HG03378 (cell line): Measurements from ENCODE around the gene MYBPHL.
A peak's percentile ranks its signal among the peaks of the same experiment; 100 is the strongest.
"Not testable (repeated sequence)": the region's sequence is repeated elsewhere in the genome, so short reads cannot be mapped to it uniquely, and the experiment has no call there.

Experiments
- ATAC-seq: cut with Tn5 transposase; IDR thresholded peaks from one replicate; pipeline ENCODE4 v1.9.1; 2021; ENCODE audit warnings: mild to moderate bottlenecking, moderate library complexity; ENCODE audit not compliant: unreplicated experiment

MYBPHL gene

GRCh38 chr1:109307274-109308021 lies 637 bp upstream of the MYBPHL start:
- no peak for ATAC-seq

DNA sequence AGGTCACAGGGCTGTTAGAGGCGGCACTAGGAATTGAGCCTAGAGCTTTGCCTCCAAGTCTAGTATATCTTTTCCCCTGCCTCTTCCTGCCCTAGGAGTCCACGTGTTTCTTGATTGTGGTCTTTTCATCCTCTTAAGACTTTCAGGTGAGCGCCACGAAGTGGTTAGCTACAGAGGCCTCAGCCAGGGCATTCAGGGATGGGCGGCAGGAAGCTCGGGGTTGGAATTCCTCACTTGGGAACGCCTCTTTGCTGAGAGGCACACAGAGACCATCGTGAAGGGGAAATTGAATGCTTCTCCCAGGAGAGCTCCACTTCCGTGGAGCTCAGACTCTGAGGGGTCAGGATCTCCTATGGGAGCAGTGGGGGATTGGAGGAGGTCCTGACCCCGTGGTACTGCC lies 820 bp downstream of the MYBPHL start:
- ATAC-seq, result not testable (repeated sequence)

- no peak for ATAC-seq
Observed at GRCh38 chr1:109304226-109304920, 2.4 kb downstream of the MYBPHL start.

- ATAC-seq, result no peak
Observed at GRCh38 chr1:109301874-109302273, 4.9 kb downstream of the MYBPHL start.

GRCh38 chr1:109300650-109301151 lies 6.1 kb downstream of the MYBPHL start:
- ATAC-seq, result no peak

DNA sequence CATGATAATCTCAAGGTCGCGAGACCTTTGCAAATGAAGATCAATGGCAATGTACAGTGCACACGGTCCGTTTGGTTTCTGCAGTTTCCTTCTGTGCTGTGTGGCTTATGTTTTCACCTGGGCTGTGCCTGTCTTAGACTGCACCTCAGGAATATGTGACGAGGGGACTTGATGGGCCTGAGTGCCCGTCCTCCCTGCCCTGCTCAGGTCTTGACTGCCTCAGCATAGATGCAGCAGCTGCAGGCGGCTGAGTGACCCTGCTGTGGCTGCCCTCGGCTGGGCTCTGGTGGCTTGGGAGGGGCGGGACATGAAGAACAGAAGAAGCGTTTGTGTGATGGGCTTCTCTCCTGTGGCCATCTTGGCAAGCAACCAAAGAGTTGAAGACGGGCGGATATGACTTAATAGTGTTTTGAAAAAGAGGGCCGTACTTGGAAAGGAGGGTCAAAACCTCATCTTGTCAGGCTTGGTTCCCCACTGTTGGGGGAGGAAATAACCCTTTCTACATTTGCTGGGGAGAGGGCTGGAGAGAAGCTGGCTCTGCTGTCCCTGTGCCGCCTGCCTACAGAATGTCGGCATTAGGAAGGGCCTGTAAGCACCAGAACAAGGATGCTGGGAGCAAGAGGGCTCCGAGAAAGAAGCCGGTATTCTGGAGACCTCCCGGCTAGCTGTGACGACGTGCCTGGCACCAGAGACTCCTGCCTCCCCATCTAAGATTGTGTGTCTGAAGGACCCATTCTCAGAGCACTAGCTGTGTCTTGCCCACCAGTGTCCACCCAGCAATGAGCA lies 7.1 kb downstream of the MYBPHL start:
- ATAC-seq, result no peak

DNA sequence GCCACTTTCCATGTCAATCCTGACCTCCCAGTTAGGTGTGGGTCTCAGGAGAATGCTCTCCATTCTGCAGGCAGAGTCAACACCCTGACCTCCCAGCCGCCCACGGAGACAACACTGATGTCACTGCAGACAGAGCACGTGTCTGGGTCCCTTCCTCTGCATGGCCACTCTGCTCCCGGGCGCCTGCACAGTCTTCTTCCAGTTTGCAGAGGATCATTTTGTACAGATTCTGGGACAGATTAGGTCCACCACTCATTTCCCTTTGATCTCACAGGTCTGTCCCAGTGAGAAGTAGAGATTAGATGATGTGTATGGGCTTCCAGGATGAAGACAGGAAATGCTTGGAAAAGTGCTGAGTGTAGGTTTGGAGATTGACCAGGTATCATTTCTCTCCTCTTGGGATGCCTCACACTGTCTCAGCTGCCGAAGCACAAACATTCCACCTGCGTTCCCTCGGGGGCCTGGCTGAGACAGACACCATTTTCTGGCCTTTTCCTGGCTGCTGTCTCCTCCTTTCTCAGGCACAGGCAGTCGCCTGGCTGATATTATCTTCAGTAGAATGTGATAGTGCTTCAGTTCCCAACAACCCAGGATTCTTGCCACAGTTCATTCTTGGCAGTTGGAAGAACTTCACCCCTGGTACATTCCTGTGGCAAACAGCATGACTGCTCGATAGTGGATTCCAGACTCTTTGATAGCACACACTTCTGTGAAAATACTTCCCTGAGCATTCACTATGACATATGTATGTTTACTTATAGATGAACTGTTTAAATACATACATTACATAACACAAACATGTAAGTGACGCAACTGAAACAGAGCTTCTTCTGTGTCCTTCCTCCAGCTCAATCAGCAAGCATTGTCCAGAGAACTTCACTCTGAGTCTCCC lies 7.9 kb downstream of the MYBPHL start:
- no peak for ATAC-seq

- no peak for ATAC-seq
Observed at GRCh38 chr1:109296782-109297181, 10.0 kb downstream of the MYBPHL start.

- no peak for ATAC-seq
Observed at GRCh38 chr1:109295712-109296415, 10.9 kb downstream of the MYBPHL start.

DNA sequence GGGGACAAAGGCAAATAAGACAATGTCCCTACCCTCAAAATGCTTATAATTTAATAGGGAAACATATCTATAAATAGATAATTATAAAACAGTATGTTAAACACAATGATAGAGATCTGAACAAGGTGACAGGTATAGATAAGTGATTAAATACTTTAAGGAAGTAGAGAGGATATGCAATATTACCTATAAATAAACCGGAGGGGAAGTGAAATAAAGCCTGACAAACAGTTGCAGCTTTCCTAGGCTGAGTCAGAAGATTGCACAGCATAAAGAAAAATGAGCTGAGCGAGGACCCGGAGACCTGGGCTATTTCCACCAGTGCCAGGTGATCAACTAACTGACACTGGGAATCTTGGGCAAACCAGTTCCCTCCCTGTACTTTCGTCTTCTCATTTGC lies 12.3 kb downstream of the MYBPHL start:
- no peak for ATAC-seq

GRCh38 chr1:109293026-109293425 lies 13.8 kb downstream of the MYBPHL start:
- no peak for ATAC-seq

GRCh38 chr1:109292364-109292763 lies 14.4 kb downstream of the MYBPHL start:
- ATAC-seq, result no peak

- ATAC-seq, result no peak
Observed at GRCh38 chr1:109290998-109291397, 15.8 kb downstream of the MYBPHL start.

DNA sequence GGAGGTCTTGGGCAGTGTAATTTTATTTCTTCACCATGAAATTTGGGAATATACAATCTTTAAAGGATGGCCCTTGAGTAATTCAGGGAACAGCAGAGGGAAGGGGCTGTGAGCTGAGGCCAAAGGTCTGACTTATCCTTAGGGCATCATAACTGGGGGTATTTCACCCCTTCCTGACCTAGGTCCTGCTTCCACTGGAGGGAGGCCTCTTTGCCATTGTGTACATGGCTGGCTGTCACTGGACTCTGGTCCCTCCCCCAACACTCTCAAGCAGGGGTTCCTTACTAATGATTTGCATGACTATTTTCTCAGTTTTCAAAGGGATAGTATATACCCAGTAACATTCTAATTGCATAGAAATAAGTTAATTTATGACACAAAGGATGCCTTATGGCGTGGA lies 16.7 kb downstream of the MYBPHL start:
- ATAC-seq, result no peak

- ATAC-seq, result not testable (repeated sequence)
Observed at GRCh38 chr1:109286762-109287161, 20.0 kb downstream of the MYBPHL start.

DNA sequence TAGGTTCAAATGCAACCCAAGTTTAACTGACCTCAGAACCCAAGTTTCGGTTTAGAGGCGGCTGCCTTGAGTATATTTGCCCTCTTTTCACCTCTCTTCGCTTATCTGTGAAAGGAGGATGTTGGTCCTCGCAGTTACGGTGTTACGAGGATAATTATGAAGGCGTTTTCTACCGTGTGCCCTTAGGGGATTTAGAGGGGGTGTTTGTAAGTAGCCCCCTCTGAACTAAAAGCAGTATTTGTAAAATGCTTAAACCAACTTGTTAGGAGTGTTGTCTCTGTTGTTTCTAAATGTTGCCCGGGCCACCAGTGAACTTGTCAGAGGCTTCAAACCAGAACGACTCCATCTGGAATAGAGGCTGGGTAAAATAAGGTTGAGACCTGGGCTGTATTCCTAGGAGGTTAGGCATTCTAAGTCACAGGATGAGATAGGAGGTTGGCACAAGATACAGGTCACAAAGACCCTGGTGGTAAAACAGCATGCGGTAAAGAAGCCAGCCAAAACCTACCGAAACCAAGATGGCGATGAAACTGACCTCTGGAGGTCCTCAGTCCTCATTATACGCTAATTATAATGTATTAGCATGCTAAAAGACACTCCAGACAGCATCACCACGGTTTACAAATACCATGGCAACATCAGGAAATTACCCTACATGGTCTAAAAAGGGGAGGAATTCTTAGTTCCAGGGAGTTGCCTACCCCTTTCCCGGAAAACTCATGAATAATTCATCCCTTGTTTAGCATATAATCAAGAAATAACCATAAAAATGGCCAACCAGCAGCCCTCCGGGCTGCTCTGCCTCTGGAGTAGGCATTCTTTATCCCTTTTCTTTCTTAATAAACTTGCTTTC lies 22.8 kb downstream of the MYBPHL start:
- no peak for ATAC-seq

DNA sequence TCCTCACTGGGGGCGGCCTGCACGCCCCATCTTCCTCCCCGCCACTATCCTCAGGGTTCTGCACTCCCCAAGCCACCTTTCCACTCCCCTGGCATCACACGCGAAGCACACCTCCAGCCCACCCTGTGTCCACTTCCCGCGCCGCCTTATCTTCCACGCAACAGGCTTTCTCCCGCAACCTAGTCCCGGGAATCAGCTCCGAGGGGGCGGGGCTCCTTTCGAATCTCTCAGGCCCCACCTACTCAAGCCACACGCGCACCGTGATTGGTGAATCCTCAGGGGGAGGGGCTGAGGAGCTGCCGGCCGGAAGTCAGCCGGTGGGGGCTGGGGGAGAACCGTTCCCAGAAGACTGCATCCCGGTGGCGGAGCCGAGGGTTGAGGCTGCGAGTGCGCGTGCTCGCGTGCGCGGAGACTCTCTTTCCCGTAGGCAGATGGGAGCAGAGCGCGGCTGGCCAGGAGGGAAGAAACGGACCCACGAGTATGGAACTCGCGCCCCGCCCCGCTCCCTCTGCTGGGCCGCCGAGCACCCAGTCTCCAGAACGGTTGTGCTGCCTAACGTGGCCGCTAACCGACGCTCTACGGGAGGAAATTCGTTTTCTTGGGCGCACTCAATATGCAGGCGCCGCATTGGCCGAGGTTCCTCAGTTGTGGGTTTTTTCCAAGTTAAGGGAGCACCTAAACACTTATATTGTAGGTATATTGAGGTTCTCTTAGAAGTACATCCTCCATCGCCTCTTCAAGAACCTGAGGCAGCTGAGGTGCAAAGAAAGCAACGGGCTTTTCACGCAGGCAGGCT lies 23.7 kb downstream of the MYBPHL start, which contains the start of gene PSRC1:
TSS of gene PSRC1 (minus strand) at position 194 of the 796 bp plus-strand sequence.
- peak; percentile 84 for ATAC-seq

- ATAC-seq, result no peak
Observed at GRCh38 chr1:109282497-109282951, 24.3 kb downstream of the MYBPHL start.
